DOHH2 (cell line): ENCODE data around the gene HIVEP2.

Source experiments
- H3F3A ChIP-seq: fragments of 200-600 bp; sonication (generic), shearing (Covaris generic); 2 replicates; pipeline ENCODE4 v1.6.0; 2016; ENCODE audit warnings: antibody characterized with exemption, mild to moderate bottlenecking; ENCODE audit not compliant: control insufficient read depth, insufficient read depth
- H3K27ac ChIP-seq: fragments of 200-600 bp; sonication (generic); 2 replicates; pipeline ENCODE4 v1.5.1; 2014; ENCODE audit warnings: low read depth, mild to moderate bottlenecking, low read length, moderate library complexity
- H3K27me3 ChIP-seq: fragments of 200-600 bp; sonication (generic); 2 replicates; pipeline ENCODE4 v1.6.1; 2014; ENCODE audit warnings: mild to moderate bottlenecking, low read length, mixed read lengths; ENCODE audit not compliant: control insufficient read depth
- H3K36me3 ChIP-seq: fragments of 200-600 bp; sonication (generic); 2 replicates; pipeline ENCODE4 v1.6.1; 2014; ENCODE audit warnings: mild to moderate bottlenecking, low read length, moderate library complexity, mixed read lengths; ENCODE audit not compliant: control insufficient read depth
- H3K4me1 ChIP-seq: fragments of 200-600 bp; sonication (generic); 2 replicates; pipeline ENCODE4 v1.6.1; 2014; ENCODE audit warnings: mild to moderate bottlenecking, low read length, mixed read lengths; ENCODE audit not compliant: control insufficient read depth
- H3K4me2 ChIP-seq: fragments of 200-600 bp; sonication (generic); 2 replicates; pipeline ENCODE4 v1.6.0; 2014; ENCODE audit warnings: mild to moderate bottlenecking, low read length, moderate library complexity
- H3K4me3 ChIP-seq: fragments of 200-600 bp; sonication (generic); 2 replicates; pipeline ENCODE4 v1.5.1; 2014; ENCODE audit warnings: mild to moderate bottlenecking, low read length, mixed read lengths
- H3K79me2 ChIP-seq: fragments of 200-600 bp; sonication (generic); 2 replicates; pipeline ENCODE4 v1.6.1; 2014; ENCODE audit warnings: mild to moderate bottlenecking, low read length, mixed read lengths; ENCODE audit not compliant: control insufficient read depth
- H3K9me2 ChIP-seq: fragments of 200-600 bp; sonication (generic); replicated peaks from 2 replicates; pipeline ENCODE4 v1.6.1; 2014; ENCODE audit warnings: mild to moderate bottlenecking, low read length, mixed read lengths; ENCODE audit not compliant: control insufficient read depth
- H3K9me3 ChIP-seq: fragments of 200-600 bp; sonication (generic); 2 replicates; pipeline ENCODE4 v1.6.1; 2014; ENCODE audit warnings: antibody characterized with exemption, low read length, mixed read lengths; ENCODE audit not compliant: control insufficient read depth, insufficient read depth
- H4K20me1 ChIP-seq: fragments of 200-600 bp; sonication (generic); 2 replicates; pipeline ENCODE4 v1.6.0; 2014; ENCODE audit warnings: low read depth, mild to moderate bottlenecking, antibody characterized with exemption, low read length, moderate library complexity; ENCODE audit not compliant: control insufficient read depth, insufficient read depth
- CTCF ChIP-seq: fragments of 200-600 bp; sonication (generic); IDR thresholded peaks from one replicate; pipeline ENCODE4 v1.5.1; 2014; ENCODE audit warnings: antibody characterized with exemption, mild to moderate bottlenecking, low read depth, low read length; ENCODE audit not compliant: poor library complexity, severe bottlenecking
- EZH2phosphoT487 ChIP-seq: fragments of 200-600 bp; sonication (generic); IDR thresholded peaks from 2 replicates; pipeline ENCODE4 v1.6.1; 2017; ENCODE audit warnings: borderline replicate concordance, mild to moderate bottlenecking, antibody characterized with exemption, low read length, moderate library complexity, mixed read lengths

Gene HIVEP2

DNA sequence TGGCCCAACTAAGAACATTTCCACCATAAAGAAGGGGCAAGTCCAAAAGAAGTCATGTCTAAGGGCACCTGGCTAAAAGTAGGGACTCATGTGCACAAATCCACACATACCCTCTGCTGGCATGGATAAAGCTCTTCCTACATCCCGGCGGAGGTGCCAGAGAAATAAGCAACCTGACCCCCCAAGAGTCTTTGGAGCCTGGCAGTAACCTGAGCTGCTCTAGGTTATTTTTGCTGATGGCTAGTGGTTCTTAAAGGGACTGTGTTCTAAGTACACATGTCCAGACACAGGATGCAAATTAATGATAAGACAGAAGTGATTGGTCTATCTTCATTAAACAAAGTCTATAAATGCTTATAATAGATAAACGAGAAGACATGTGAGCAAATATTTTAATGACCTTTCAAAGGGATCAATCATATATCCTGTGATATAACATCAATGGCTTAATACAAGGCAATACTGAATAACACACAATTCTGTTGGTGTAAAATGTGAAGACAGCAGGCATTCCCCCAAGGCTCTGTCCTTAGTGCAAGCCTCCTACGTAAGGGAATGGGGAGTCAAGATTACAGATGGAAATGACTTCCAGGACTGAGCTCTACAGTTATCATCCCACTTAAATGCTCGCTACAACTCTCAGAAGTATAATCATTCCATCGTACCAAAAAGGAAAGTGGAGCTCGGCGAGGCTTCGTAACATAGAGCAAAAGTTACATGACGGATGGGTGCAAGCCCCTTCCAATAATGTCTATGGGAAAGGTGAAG lies 52.5 kb downstream of the HIVEP2 start:
- Histone ChIP-seq H3K4me1 (peaks cover 16% of the 10 kb centered on the region), H4K20me1 (0 out of 2 replicates have a peak, but pooled peaks cover 2% of the 10 kb centered on the region), H3K4me2 (no peak overlapping the region), H3F3A (no peaks in the 10 kb centered on the region), H3K9me3 (no peaks in the 10 kb centered on the region), H3K79me2 (peaks cover 17% of the 10 kb centered on the region), H3K9me2 (no peaks in the 10 kb centered on the region), H3K27me3 (no peaks in the 10 kb centered on the region), H3K27ac (no peak overlapping the region), H3K4me3 (no peak overlapping the region), H3K36me3 (no peaks in the 10 kb centered on the region; the same call in 1 of the 2 replicates)
- no peak for TF ChIP-seq EZH2phosphoT487
- TF ChIP-seq CTCF = no peak

DNA sequence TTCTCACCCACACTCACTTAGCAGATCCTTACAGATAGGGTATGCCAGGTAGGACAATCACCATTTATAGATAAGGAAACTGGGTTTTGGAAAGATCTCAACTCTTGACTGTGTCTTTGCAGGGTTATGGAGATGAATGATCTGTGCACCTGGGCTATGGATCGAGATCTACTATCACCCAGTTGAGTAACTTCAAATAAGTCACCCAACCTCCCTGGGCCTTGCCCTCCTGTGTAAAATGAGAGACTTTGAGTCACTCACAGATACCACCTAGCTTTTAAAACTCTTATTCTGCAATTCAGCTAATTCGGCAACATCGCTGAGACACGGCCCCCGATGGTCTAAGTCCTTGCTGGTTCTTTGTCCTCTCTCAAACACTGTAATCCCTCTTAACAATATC lies 53.5 kb downstream of the HIVEP2 start:
- Histone ChIP-seq H3K27ac (no peak overlapping the region), H4K20me1 (0 out of 2 replicates have a peak, but pooled peaks cover 2% of the 10 kb centered on the region), H3K27me3 (no peaks in the 10 kb centered on the region), H3K36me3 (no peaks in the 10 kb centered on the region; the same call in 1 of the 2 replicates), H3K79me2 (peaks cover 21% of the 10 kb centered on the region), H3K4me2 (no peak overlapping the region), H3F3A (peaks cover 3% of the 10 kb centered on the region; the same call in 1 of the 2 replicates), H3K4me3 (no peak overlapping the region), H3K9me3 (no peaks in the 10 kb centered on the region), H3K4me1 (peaks cover 26% of the 10 kb centered on the region), H3K9me2 (no peaks in the 10 kb centered on the region)
- no peak for TF ChIP-seq CTCF
- no peak for TF ChIP-seq EZH2phosphoT487

DNA sequence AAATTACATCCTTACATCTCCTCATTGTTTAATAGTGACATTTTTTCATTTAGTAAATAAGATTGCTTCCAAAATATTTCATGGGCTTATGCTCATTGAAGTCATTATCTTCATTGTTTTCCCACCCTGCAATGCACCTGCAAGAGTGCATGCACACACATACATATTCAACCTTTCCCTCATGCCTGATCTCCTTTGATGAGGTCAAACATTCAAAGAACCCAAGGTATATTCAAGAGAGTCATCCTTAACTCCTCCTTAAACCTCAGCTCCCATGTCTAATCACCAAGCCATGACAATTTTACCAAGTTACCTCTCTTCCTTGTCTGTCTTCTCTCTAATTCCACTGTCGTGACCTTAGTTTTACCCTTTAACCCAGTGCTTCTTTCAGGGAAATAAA lies 56.5 kb downstream of the HIVEP2 start:
- Histone ChIP-seq H3F3A (peaks cover 3% of the 10 kb centered on the region; the same call in 1 of the 2 replicates), H3K4me3 (no peak overlapping the region), H3K4me2 (no peak overlapping the region), H4K20me1 (0 out of 2 replicates have a peak, but pooled peaks cover 2% of the 10 kb centered on the region), H3K79me2 (peaks cover 49% of the 10 kb centered on the region), H3K9me2 (no peaks in the 10 kb centered on the region), H3K27ac (no peak overlapping the region), H3K9me3 (no peaks in the 10 kb centered on the region), H3K36me3 (no peaks in the 10 kb centered on the region; the same call in none of the 2 replicates), H3K4me1 (peaks cover 51% of the 10 kb centered on the region), H3K27me3 (no peaks in the 10 kb centered on the region)
- TF ChIP-seq EZH2phosphoT487 = no peak
- TF ChIP-seq CTCF = no peak
